Measurements from ENCODE around the gene LY86. TPM values are rescaled to one million over a fixed set of nuclear protein-coding genes. Genes with fewer than 3 reads are reported as not detected.

Gene LY86
- total RNA-seq, 1 donor from 2014 or later: not detected

DNA sequence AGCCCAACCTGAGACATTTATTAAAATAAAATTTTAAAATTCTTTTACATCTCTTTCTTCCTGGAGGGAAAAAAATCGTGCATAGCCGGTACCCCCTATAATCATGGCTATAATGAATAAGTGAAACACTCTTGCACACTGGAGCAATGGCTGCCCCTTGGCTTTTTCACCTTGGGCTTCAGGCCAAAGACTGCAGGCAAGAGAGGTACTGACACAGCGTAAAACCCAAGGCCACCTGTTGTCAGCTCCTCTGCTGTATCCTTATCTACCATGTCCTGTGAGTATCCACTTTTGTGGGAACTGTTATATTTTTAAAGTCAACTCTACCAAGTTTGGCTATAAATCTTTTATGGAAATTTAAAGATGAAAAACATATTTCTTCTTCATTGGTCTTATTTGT lies 23.0 kb upstream of the LY86 start:
- H3K27ac Mint-ChIP-seq (ENCODE audit: unreplicated experiment): no peak overlapping the region
- no peak for DNase-seq (ENCODE audit: low spot score)
- H3K36me3 Mint-ChIP-seq (ENCODE audit: low read depth): no peaks in the 10 kb centered on the region
- H3K9me3 Mint-ChIP-seq (ENCODE audit: low read depth): no peaks in the 10 kb centered on the region
- peaks cover 37% of the 10 kb centered on the region for H3K27me3 Mint-ChIP-seq (ENCODE audit: low read depth)
- no peak overlapping the region for H3K4me3 Mint-ChIP-seq (ENCODE audit: unreplicated experiment)
- H3K4me1 Mint-ChIP-seq (ENCODE audit: low read depth): no peaks in the 10 kb centered on the region
- TF ChIP-seq, protein P1, sequence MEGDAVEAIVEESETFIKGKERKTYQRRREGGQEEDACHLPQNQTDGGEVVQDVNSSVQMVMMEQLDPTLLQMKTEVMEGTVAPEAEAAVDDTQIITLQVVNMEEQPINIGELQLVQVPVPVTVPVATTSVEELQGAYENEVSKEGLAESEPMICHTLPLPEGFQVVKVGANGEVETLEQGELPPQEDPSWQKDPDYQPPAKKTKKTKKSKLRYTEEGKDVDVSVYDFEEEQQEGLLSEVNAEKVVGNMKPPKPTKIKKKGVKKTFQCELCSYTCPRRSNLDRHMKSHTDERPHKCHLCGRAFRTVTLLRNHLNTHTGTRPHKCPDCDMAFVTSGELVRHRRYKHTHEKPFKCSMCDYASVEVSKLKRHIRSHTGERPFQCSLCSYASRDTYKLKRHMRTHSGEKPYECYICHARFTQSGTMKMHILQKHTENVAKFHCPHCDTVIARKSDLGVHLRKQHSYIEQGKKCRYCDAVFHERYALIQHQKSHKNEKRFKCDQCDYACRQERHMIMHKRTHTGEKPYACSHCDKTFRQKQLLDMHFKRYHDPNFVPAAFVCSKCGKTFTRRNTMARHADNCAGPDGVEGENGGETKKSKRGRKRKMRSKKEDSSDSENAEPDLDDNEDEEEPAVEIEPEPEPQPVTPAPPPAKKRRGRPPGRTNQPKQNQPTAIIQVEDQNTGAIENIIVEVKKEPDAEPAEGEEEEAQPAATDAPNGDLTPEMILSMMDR (IDR thresholded peaks at IDR 0.05): no peak

DNA sequence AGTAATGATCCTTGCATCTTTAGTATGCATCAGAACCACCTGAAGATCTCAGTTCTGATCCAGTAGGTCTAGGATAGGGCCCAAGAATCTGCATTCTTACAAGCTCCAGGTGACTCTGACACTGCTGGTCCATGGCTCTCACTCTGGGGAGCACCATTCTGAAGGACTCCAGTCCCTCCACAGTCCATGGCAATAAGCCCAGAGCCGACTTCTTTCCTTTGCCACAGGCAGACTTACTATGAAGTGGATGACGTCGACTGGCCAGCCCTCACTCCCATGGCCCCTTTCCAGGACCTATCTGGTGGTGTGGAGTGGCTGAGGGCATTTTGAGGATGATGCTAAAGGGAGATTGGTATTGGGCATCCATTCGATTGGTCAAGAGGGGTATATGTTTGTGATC lies 21.8 kb upstream of the LY86 start:
- H3K27ac Mint-ChIP-seq (ENCODE audit: unreplicated experiment): no peak overlapping the region
- TF ChIP-seq, protein P1 (IDR thresholded peaks at IDR 0.05): no peak
- no peak for DNase-seq (ENCODE audit: low spot score)

GRCh38 chr6:6569096-6569810 lies 19.3 kb upstream of the LY86 start:
- H3K27me3 Mint-ChIP-seq (ENCODE audit: low read depth): peaks cover 29% of the 10 kb centered on the region
- no peaks in the 10 kb centered on the region for H3K4me1 Mint-ChIP-seq (ENCODE audit: low read depth)
- H3K36me3 Mint-ChIP-seq (ENCODE audit: low read depth): no peaks in the 10 kb centered on the region
- TF ChIP-seq, protein P1 (IDR thresholded peaks at IDR 0.05): no peak
- no peak for DNase-seq (ENCODE audit: low spot score)
- H3K9me3 Mint-ChIP-seq (ENCODE audit: low read depth): peaks cover 8% of the 10 kb centered on the region
- H3K27ac Mint-ChIP-seq (ENCODE audit: unreplicated experiment): no peak overlapping the region
- no peak overlapping the region for H3K4me3 Mint-ChIP-seq (ENCODE audit: unreplicated experiment)

More for the DNA sequence above, 21.8 kb upstream of the LY86 start:
- Mint-ChIP-seq H3K27me3 (ENCODE audit: low read depth) (peaks cover 32% of the 10 kb centered on the region), H3K9me3 (ENCODE audit: low read depth) (no peaks in the 10 kb centered on the region), H3K4me3 (ENCODE audit: unreplicated experiment) (no peak overlapping the region), H3K36me3 (ENCODE audit: low read depth) (no peaks in the 10 kb centered on the region), H3K4me1 (ENCODE audit: low read depth) (no peaks in the 10 kb centered on the region)

- H3K27me3 Mint-ChIP-seq (ENCODE audit: low read depth): peaks cover 25% of the 10 kb centered on the region
- H3K36me3 Mint-ChIP-seq (ENCODE audit: low read depth): no peaks in the 10 kb centered on the region
- TF ChIP-seq, protein P1 (IDR thresholded peaks at IDR 0.05): no peak
- DNase-seq (ENCODE audit: low spot score): no peak
- no peak overlapping the region for H3K4me3 Mint-ChIP-seq (ENCODE audit: unreplicated experiment)
- H3K27ac Mint-ChIP-seq (ENCODE audit: unreplicated experiment): no peak overlapping the region
- peaks cover 12% of the 10 kb centered on the region for H3K9me3 Mint-ChIP-seq (ENCODE audit: low read depth)
- H3K4me1 Mint-ChIP-seq (ENCODE audit: low read depth): no peaks in the 10 kb centered on the region
These were observed 18.7 kb upstream of the LY86 start for GRCh38 chr6:6569811-6570164.

DNA sequence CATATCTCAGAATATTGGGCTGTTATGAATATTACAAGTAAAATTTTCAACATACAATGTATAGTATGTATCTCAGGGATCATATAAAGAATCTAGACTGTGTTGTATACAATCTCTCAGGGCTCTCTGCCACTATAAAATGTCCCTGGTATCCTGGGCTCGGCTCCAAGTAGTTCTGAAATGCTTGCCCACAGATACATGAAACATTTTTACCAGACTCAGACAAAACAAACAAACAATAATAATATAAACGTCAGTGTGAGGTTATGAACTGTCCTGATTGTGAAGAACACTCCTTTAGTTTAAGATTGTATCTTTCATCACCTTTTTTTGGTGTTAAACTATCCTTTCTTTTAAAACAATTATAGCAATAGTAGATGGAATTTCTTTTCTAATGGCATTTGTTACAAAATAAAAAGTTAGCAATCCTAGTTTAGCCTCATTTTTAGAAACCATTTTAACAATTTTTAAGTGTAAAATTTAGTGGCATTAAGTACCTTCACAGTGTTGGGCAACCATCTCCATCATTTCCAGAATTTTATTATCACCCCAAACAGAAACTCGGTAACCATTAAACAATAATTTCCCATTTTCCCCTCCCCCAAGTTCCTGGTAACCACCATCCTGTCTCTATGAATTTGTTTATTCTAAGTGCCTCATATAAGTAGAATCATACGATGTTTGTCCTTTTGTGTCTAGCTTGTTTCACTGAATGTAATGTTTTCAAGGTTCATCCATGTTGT lies 17.4 kb upstream of the LY86 start:
- no peak for DNase-seq (ENCODE audit: low spot score)
- H3K36me3 Mint-ChIP-seq (ENCODE audit: low read depth): no peaks in the 10 kb centered on the region
- no peak overlapping the region for H3K27ac Mint-ChIP-seq (ENCODE audit: unreplicated experiment)
- H3K4me1 Mint-ChIP-seq (ENCODE audit: low read depth): no peaks in the 10 kb centered on the region
- peaks cover 18% of the 10 kb centered on the region for H3K9me3 Mint-ChIP-seq (ENCODE audit: low read depth)
- TF ChIP-seq, protein P1 (IDR thresholded peaks at IDR 0.05): no peak
- H3K27me3 Mint-ChIP-seq (ENCODE audit: low read depth): peaks cover 22% of the 10 kb centered on the region
- H3K4me3 Mint-ChIP-seq (ENCODE audit: unreplicated experiment): no peak overlapping the region
